Mesendoderm (in vitro differentiated cells): ENCODE measurements around the gene TBCC.

Experiments
- DNase-seq: peaks from one replicate; pipeline ENCODE4 v3.0.0; 2013
- H2AK5ac ChIP-seq: 2 replicates; pipeline ENCODE4 v1.6.1; 2013; ENCODE audit warnings: low read length, inconsistent platforms
- H2BK120ac ChIP-seq: 2 replicates; pipeline ENCODE4 v1.6.1; 2013; ENCODE audit warnings: low read depth, mild to moderate bottlenecking, low read length, moderate library complexity, mixed read lengths
- H2BK15ac ChIP-seq: replicated peaks from 2 replicates; pipeline ENCODE4 v1.6.1; 2013; ENCODE audit warnings: low read depth, mild to moderate bottlenecking, moderate library complexity
- H2BK5ac ChIP-seq: 2 replicates; pipeline ENCODE4 v1.6.1; 2013; ENCODE audit warnings: low read length, inconsistent platforms
- H3K18ac ChIP-seq: 2 replicates; pipeline ENCODE4 v1.6.1; 2013; ENCODE audit warnings: mild to moderate bottlenecking, low read length, mixed read lengths
- H3K23ac ChIP-seq: one replicate; pipeline ENCODE4 v1.6.1; 2013; ENCODE audit warnings: low read length
- H3K27ac ChIP-seq: 2 replicates; pipeline ENCODE4 v1.5.1; 2013; ENCODE audit warnings: low read depth, mild to moderate bottlenecking, inconsistent platforms, low read length, moderate library complexity
- H3K27me3 ChIP-seq: 2 replicates; pipeline ENCODE4 v1.6.1; 2013; ENCODE audit warnings: low read length, control low read depth, mild to moderate bottlenecking, inconsistent platforms; ENCODE audit not compliant: insufficient read depth, poor library complexity
- H3K36me3 ChIP-seq: 2 replicates; pipeline ENCODE4 v1.6.1; 2013; ENCODE audit warnings: low read length, inconsistent platforms; ENCODE audit not compliant: control insufficient read depth, insufficient read depth
- H3K4ac ChIP-seq: one replicate; pipeline ENCODE4 v1.6.1; 2013; ENCODE audit warnings: low read depth, mild to moderate bottlenecking, low read length, moderate library complexity
- H3K4me1 ChIP-seq: 2 replicates; pipeline ENCODE4 v1.6.1; 2013; ENCODE audit warnings: low read depth, low read length, inconsistent platforms; ENCODE audit not compliant: control insufficient read depth
- H3K4me2 ChIP-seq: 2 replicates; pipeline ENCODE4 v1.6.1; 2013; ENCODE audit warnings: low read length
- H3K4me3 ChIP-seq: 2 replicates; pipeline ENCODE4 v1.5.1; 2013; ENCODE audit warnings: mild to moderate bottlenecking, low read length
- H3K56ac ChIP-seq: one replicate; pipeline ENCODE4 v1.6.1; 2013; ENCODE audit warnings: low read length
- H3K79me1 ChIP-seq: 2 replicates; pipeline ENCODE4 v1.6.1; 2013; ENCODE audit warnings: low read length, inconsistent platforms
- H3K79me2 ChIP-seq: 2 replicates; pipeline ENCODE4 v1.6.1; 2013; ENCODE audit warnings: mild to moderate bottlenecking, low read length; ENCODE audit not compliant: control insufficient read depth, insufficient read depth
- H3K9ac ChIP-seq: 2 replicates; pipeline ENCODE4 v1.6.1; 2013; ENCODE audit warnings: low read length, inconsistent platforms
- H4K5ac ChIP-seq: one replicate; pipeline ENCODE4 v1.6.1; 2013; ENCODE audit warnings: low read length
- H4K8ac ChIP-seq: one replicate; pipeline ENCODE4 v1.6.1; 2013; ENCODE audit warnings: low read depth, mild to moderate bottlenecking, control low read depth, low read length, moderate library complexity
- WGBS: extraction: QIAGEN DNeasy Blood & Tissue Kit; methylation state at CpG from one replicate; pipeline ENCODE4 v1.1.7; 2013; ENCODE audit warnings: low lambda C conversion rate, missing lambda C conversion rate; ENCODE audit not compliant: insufficient coverage; ENCODE audit errors: extremely low coverage; 5-methylcytosine and 5-hydroxymethylcytosine counted together

The TBCC gene

GRCh38 chr6:42696526-42697267, 49.2 kb downstream of the TBCC start:
- Histone ChIP-seq H3K79me2 (no peaks in the 10 kb centered on the region), H3K9ac (no peak overlapping the region), H3K36me3 (no peaks in the 10 kb centered on the region), H3K27me3 (no peaks in the 10 kb centered on the region), H3K4me3 (no peak overlapping the region), H3K79me1 (no peaks in the 10 kb centered on the region), H3K4ac (no peak overlapping the region), H2AK5ac (no peak overlapping the region), H2BK120ac (no peak overlapping the region), H4K5ac (no peak overlapping the region), H2BK5ac (no peak overlapping the region), H3K27ac (no peak overlapping the region), H3K4me2 (no peak overlapping the region), H4K8ac (no peak overlapping the region), H3K56ac (no peak overlapping the region), H3K4me1 (no peaks in the 10 kb centered on the region), H2BK15ac (no peak overlapping the region), H3K18ac (no peak overlapping the region), H3K23ac (no peak overlapping the region)
- DNase-seq = no peak
- WGBS = no CpG with 5 or more reads among the region's 7 CpGs

DNA sequence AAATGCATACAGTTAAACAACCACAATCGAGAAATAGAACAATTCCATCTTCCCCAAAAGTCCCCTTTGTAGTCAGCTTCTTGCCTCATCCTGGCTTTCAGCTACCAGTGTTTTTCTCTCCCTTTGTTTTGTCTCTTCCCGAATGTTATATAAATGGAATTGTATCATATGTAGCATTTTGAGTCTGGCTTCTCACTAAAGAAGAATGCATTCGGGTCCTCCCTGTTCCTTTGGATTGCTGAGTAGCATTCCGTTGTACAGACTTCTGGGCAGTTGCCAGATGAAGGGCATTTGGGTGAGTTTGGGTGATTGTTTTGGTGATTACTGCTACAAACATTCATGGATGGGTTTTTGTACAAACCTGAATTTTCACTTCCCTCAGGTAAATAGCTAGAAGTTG, 51.3 kb downstream of the TBCC start:
- no CpG with 5 or more reads among the region's 4 CpGs for WGBS
- DNase-seq = no peak
- Histone ChIP-seq H2BK120ac (no peak overlapping the region), H3K23ac (no peak overlapping the region), H3K18ac (no peak overlapping the region), H4K8ac (no peak overlapping the region), H2BK15ac (no peak overlapping the region), H2AK5ac (no peak overlapping the region), H2BK5ac (no peak overlapping the region), H3K4me1 (no peaks in the 10 kb centered on the region), H3K9ac (no peak overlapping the region), H3K4me3 (no peak overlapping the region), H3K79me1 (no peaks in the 10 kb centered on the region), H3K27ac (no peak overlapping the region), H3K27me3 (no peaks in the 10 kb centered on the region), H4K5ac (no peak overlapping the region), H3K4me2 (no peak overlapping the region), H3K4ac (no peak overlapping the region), H3K36me3 (peaks cover 4% of the 10 kb centered on the region), H3K56ac (no peak overlapping the region), H3K79me2 (no peaks in the 10 kb centered on the region)
